Mammary epithelial cell (primary cell): ENCODE measurements around the gene NPAS3.

Source experiments
- CTCF ChIP-seq, 2 donors: IDR thresholded peaks in 1 of 2; conservative IDR thresholded peaks in 1 of 2; 2 replicates each; pipeline ENCODE4 v1.5.1; 2011 to 2012; ENCODE audit warnings: inconsistent platforms in 2 of 2, low read length in 2 of 2, mild to moderate bottlenecking in 2 of 2, control low read depth in 1 of 2, low read depth in 1 of 2; ENCODE audit not compliant: insufficient read depth in 1 of 2; ENCODE audit errors: extremely low read depth in 1 of 2
- EZH2 ChIP-seq: IDR thresholded peaks from 2 replicates; pipeline ENCODE4 v1.6.1; 2012; ENCODE audit warnings: low read length, inconsistent platforms, borderline replicate concordance

GRCh38 chr14:32933629-32934072, 5.0 kb upstream of the NPAS3 start:
- TF ChIP-seq EZH2: no peak
- peak in 1 of 2 donors; percentile 11 for TF ChIP-seq CTCF (conservative IDR thresholded peaks at IDR 0.05 in 1 of 2, IDR thresholded peaks at IDR 0.05 in 1 of 2; ENCODE audit: extremely low read depth in 1 of 2, insufficient read depth in 1 of 2, low read depth in 1 of 2, low read length in 2 of 2)
